K562 (cell line): ENCODE measurements around the gene ENOSF1. TPM values are rescaled to one million over a fixed set of nuclear protein-coding genes. Genes with fewer than 3 reads are reported as not detected.

Experiments used
- HCFC1 ChIP-seq: IDR thresholded peaks from 2 replicates; pipeline ENCODE4 v1.6.1; 2012; ENCODE audit warnings: low read depth, low read length, improper control_type of control experiment
- HNRNPH1 ChIP-seq: fragments of 200-400 bp; formaldehyde crosslinking; optimal IDR thresholded peaks from 2 replicates; pipeline ENCODE3; 2017; ENCODE audit warnings: low read depth, mild to moderate bottlenecking, low read length, moderate library complexity
- HNRNPLL ChIP-seq: fragments of 200-400 bp; formaldehyde crosslinking; IDR thresholded peaks from 2 replicates; pipeline ENCODE4 v1.6.1; 2017; ENCODE audit warnings: low read length, low read depth, mild to moderate bottlenecking; ENCODE audit not compliant: poor library complexity, severe bottlenecking
- IFI16 ChIP-seq: fragments of 250-450 bp; sonication (Bioruptor Pico); IDR thresholded peaks from 2 replicates; pipeline ENCODE4 v2.1.2; 2022; ENCODE audit warnings: mild to moderate bottlenecking, inconsistent platforms
- MYC ChIP-seq, 2 experiments: fragments of 250-450 bp in 1 of 2; sonication (Bioruptor Pico) in 1 of 2; IDR thresholded peaks; 2 replicates each; pipeline versions ENCODE4 v1.5.1 to v1.6.1; 2012 to 2021; ENCODE audit warnings: low read depth in 2 of 2, borderline replicate concordance in 1 of 2, improper control_type of control experiment in 1 of 2, low read length in 1 of 2, mild to moderate bottlenecking in 1 of 2, moderate library complexity in 1 of 2
- NBN ChIP-seq: fragments of 450-650 bp; IDR thresholded peaks from 2 replicates; pipeline ENCODE4 v1.6.1; 2016; ENCODE audit warnings: low read depth, mild to moderate bottlenecking
- RNF2 ChIP-seq: sonication (generic); IDR thresholded peaks from 2 replicates; pipeline ENCODE4 v1.6.1; 2016
- SP2 ChIP-seq: IDR thresholded peaks from 2 replicates; pipeline ENCODE4 v1.6.1; 2011; ENCODE audit warnings: mild to moderate bottlenecking, low read depth, low read length, moderate library complexity; ENCODE audit not compliant: poor library complexity, severe bottlenecking; ENCODE audit errors: extremely low read depth
- ZC3H8 ChIP-seq: fragments of 450-650 bp; IDR thresholded peaks from 2 replicates; pipeline ENCODE4 v1.6.1; 2017
- ZNF121 ChIP-seq: sonication (generic); formaldehyde crosslinking; conservative IDR thresholded peaks from 2 replicates; pipeline ENCODE4 v1.8.0; 2022; ENCODE audit warnings: missing genetic modification reagents
- polyA plus RNA-seq, 8 experiments: library from polyadenylated mRNA; depleted of rRNA in 4 of 8; stranded (reverse) in 5 of 8; unstranded in 3 of 8; fragments of >200 nt; fragmentation: Nextera tagmentation in 2 of 8; fragmentation: Illumina TruSeq in 1 of 8; extraction: Ambion mirVana in 2 of 8; extraction: Trizol in 1 of 8; gene quantifications; 2 replicates each; pipeline versions ENCODE4 v1.2.1 to v1.2.3, GENCODE V29; 2011 to 2014; ENCODE audit warnings: inconsistent platforms in 1 of 8, missing spikeins in 1 of 8
- total RNA-seq, 7 experiments: library from RNA; depleted of rRNA in 6 of 7; stranded (reverse); fragments of >200 nt in 6 of 7; fragmentation: Illumina TruSeq in 2 of 7; extraction: Trizol in 2 of 7; gene quantifications; 2 replicates each; pipeline versions ENCODE4 v1.2.1 to v1.2.3, GENCODE V29; 2011 to 2021; ENCODE audit warnings: low replicate concordance in 1 of 7
- TF ChIP-seq, protein P1 (sequence below): sonication (generic); formaldehyde crosslinking; IDR thresholded peaks from 2 replicates; pipeline ENCODE4 v1.8.1; 2023; ENCODE audit warnings: mild to moderate bottlenecking, missing genetic modification reagents, moderate library complexity
- TF ChIP-seq, protein P2 (sequence below): fragments of 250-450 bp; sonication (Bioruptor Pico); IDR thresholded peaks from 2 replicates; pipeline ENCODE4 v1.4.0; 2020; ENCODE audit warnings: borderline replicate concordance

Gene ENOSF1
- total and polyA plus RNA-seq, 9 of the 15 experiments (the other 6 are each of a cell fraction or from before 2014, with no cell fraction given) = 15.5 to 66.4 (median 46.5) TPM

DNA sequence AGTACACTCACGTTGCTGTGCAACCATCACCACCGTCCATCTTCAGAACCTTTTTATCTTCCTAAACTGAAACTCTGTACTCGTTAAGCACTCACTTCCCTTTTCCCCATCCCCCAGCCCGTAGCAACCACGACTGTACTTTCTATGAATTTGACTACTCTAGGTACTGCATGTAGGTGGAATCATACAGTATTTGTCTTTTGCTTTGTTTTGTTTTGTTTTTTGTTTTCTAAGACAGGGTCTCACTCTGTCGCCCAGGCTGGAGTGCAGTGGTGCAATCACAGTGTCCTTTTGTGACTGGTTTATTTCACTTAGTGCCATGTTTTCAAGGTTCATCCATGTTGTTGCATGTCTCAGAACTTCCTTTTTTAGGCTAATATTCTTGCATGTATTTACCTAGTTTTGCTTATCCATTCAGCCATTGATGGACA lies 62.0 kb downstream of the ENOSF1 start (continued):
- TF ChIP-seq IFI16 (no peak), SP2 (no peak), ZC3H8 (no peak), HNRNPLL (no peak), RNF2 (peak; percentile 74; the same call in 1 of the 2 replicates), ZNF121 (peak; percentile 61; the same call in 1 of the 2 replicates), MYC (IDR thresholded peaks at IDR 0.05; ENCODE audit: low read depth, low read length) (no peak), MYC (CRISPR knock-in tag; IDR thresholded peaks at IDR 0.05; ENCODE audit: borderline replicate concordance, low read depth) (no peak), NBN (peak; percentile 82), HCFC1 (no peak), HNRNPH1 (no peak)
- TF ChIP-seq, protein P1, sequence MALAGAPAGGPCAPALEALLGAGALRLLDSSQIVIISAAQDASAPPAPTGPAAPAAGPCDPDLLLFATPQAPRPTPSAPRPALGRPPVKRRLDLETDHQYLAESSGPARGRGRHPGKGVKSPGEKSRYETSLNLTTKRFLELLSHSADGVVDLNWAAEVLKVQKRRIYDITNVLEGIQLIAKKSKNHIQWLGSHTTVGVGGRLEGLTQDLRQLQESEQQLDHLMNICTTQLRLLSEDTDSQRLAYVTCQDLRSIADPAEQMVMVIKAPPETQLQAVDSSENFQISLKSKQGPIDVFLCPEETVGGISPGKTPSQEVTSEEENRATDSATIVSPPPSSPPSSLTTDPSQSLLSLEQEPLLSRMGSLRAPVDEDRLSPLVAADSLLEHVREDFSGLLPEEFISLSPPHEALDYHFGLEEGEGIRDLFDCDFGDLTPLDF = no peak
- TF ChIP-seq, protein P2, sequence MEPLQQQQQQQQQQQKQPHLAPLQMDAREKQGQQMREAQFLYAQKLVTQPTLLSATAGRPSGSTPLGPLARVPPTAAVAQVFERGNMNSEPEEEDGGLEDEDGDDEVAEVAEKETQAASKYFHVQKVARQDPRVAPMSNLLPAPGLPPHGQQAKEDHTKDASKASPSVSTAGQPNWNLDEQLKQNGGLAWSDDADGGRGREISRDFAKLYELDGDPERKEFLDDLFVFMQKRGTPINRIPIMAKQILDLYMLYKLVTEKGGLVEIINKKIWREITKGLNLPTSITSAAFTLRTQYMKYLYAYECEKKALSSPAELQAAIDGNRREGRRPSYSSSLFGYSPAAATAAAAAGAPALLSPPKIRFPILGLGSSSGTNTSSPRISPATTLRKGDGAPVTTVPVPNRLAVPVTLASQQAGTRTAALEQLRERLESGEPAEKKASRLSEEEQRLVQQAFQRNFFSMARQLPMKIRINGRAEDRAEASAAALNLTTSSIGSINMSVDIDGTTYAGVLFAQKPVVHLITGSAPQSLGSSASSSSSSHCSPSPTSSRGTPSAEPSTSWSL (CRISPR knock-in tag) = no peak
- TF ChIP-seq, all 486 proteins: peak for 83
